Stimulated activated CD8-positive, alpha-beta memory T cell treated with anti-CD3 and anti-CD28 coated beads, Interleukin-15, amount 100 ng/mL, for 4 hours (primary cell): Measurements from ENCODE around the gene FAM131A.

Source experiments
- DNase-seq, 2 donors: peaks; one replicate each; pipeline ENCODE4 v3.0.0-alpha.2; 2020; ENCODE audit warnings: low read depth in 2 of 2

The FAM131A gene

DNA sequence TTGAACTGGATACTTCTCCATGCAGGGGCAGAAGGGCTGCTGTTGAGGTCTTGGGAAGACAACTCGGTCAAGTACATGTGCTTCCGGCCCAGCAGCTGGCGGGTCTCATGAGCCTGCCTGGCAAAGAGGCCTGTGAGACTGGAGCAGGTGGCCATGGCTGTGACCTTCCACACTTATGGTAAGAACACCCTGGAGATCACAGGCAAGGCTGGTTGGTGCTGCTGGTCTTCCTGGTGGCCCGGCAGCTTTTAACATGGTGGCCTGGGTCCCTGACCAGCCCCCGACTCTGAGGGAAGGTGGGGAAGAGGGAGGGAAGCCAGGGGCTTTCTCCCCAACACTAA is 57.9 kb downstream of the FAM131A start:
- DNase-seq: no peak
